H1 (cell line): ENCODE data around the gene CACNA1A. TPM values are rescaled to one million over a fixed set of nuclear protein-coding genes. Genes with fewer than 3 reads are reported as not detected.

Experiments
- CTCF ChIA-PET: fragments of 300-600 bp; sonication (Branson Sonifier 250); formaldehyde crosslinking; loops from one replicate; lab custom pipeline; 2021; ENCODE audit not compliant: partially characterized antibody; lab: Charles Lee
- POLR2A ChIA-PET: fragments of 300-600 bp; sonication (Branson Sonifier 250); formaldehyde crosslinking; loops from one replicate; lab custom pipeline; 2021; ENCODE audit warnings: inconsistent platforms; ENCODE audit not compliant: partially characterized antibody; lab: Charles Lee
- DNase-seq, 2 experiments: peaks; one replicate each; pipeline versions ENCODE4 v3.0.0 to v3.0.0-alpha.2; 2010 to 2022; ENCODE audit warnings: low spot score in 2 of 2, low read depth in 1 of 2, mixed read lengths in 1 of 2
- FAIRE-seq: peaks from 2 replicates; lab custom pipeline; 2011; peaks lifted over from hg19 to GRCh38; lab: Jason Lieb, UNC
- H2AFZ ChIP-seq: 2 replicates; pipeline ENCODE4 v1.8.1; 2012; ENCODE audit warnings: low read length, inconsistent platforms
- H2AK5ac ChIP-seq: 2 replicates; pipeline ENCODE4 v1.6.1; 2013; ENCODE audit warnings: low read depth, low read length
- H2BK120ac ChIP-seq: replicated peaks from 2 replicates; pipeline ENCODE3; 2013; ENCODE audit warnings: low read depth, low read length, inconsistent platforms
- H2BK12ac ChIP-seq: 2 replicates; pipeline ENCODE4 v1.6.1; 2013; ENCODE audit warnings: low read depth, low read length
- H2BK15ac ChIP-seq: 2 replicates; pipeline ENCODE4 v1.6.1; 2013; ENCODE audit warnings: low read length
- H2BK20ac ChIP-seq: 2 replicates; pipeline ENCODE4 v1.6.1; 2013; ENCODE audit warnings: low read length
- H2BK5ac ChIP-seq: 2 replicates; pipeline ENCODE4 v1.6.1; 2013; ENCODE audit warnings: low read depth, low read length
- H3K14ac ChIP-seq: 2 replicates; pipeline ENCODE4 v1.6.1; 2013; ENCODE audit warnings: inconsistent platforms; ENCODE audit not compliant: insufficient read length
- H3K18ac ChIP-seq: 2 replicates; pipeline ENCODE4 v1.6.1; 2013; ENCODE audit warnings: low read length; ENCODE audit errors: extremely low read depth
- H3K23ac ChIP-seq: 2 replicates; pipeline ENCODE4 v1.6.1; 2013; ENCODE audit warnings: inconsistent platforms; ENCODE audit not compliant: insufficient read length
- H3K23me2 ChIP-seq: 2 replicates; pipeline ENCODE4 v1.6.1; 2013; ENCODE audit warnings: low read depth, low read length
- H3K27ac ChIP-seq: 2 replicates; pipeline ENCODE4 v1.6.1; 2011; ENCODE audit warnings: low read depth, low read length, inconsistent platforms
- H3K27me3 ChIP-seq, 4 experiments: replicated peaks in 1 of 4; 1 replicate in 1 of 4; 2 replicates in 3 of 4; pipeline versions ENCODE4 v1.6.1 to v1.8.1; 2011 to 2013; ENCODE audit warnings: low read length in 3 of 4, mild to moderate bottlenecking in 3 of 4, inconsistent platforms in 2 of 4, mixed read lengths in 2 of 4, moderate library complexity in 1 of 4; ENCODE audit not compliant: control insufficient read depth in 3 of 4, insufficient read depth in 3 of 4; ENCODE audit errors: extremely low read depth in 1 of 4
- H3K36me3 ChIP-seq, 4 experiments: 2 replicates each; pipeline versions ENCODE4 v1.6.1 to v1.8.1; 2011 to 2013; ENCODE audit warnings: mild to moderate bottlenecking in 4 of 4, low read length in 3 of 4, moderate library complexity in 2 of 4, control low read depth in 1 of 4, inconsistent platforms in 1 of 4; ENCODE audit not compliant: insufficient read depth in 4 of 4, control insufficient read depth in 2 of 4
- H3K4ac ChIP-seq: replicated peaks from 2 replicates; pipeline ENCODE3; 2013; ENCODE audit warnings: low read length, low read depth, mixed read lengths, inconsistent platforms; ENCODE audit not compliant: insufficient read length
- H3K4me1 ChIP-seq, 4 experiments: replicated peaks in 1 of 4; 1 replicate in 1 of 4; 2 replicates in 3 of 4; pipeline versions ENCODE4 v1.6.1 to v1.8.1; 2011 to 2013; ENCODE audit warnings: low read length in 3 of 4, inconsistent platforms in 2 of 4, mixed read lengths in 1 of 4; ENCODE audit not compliant: insufficient read depth in 4 of 4, control insufficient read depth in 3 of 4
- H3K4me2 ChIP-seq, 2 experiments: 2 replicates each; pipeline versions ENCODE4 v1.6.1 to v1.8.1; 2011 to 2013; ENCODE audit warnings: low read depth in 2 of 2, low read length in 2 of 2, control low read depth in 1 of 2, inconsistent platforms in 1 of 2, mild to moderate bottlenecking in 1 of 2; ENCODE audit not compliant: insufficient read depth in 1 of 2
- H3K4me3 ChIP-seq, 4 experiments: fragments of 200-600, 300-600 bp in 1 of 4; sonication (generic), shearing (Covaris generic), sonication (Bioruptor Twin) in 1 of 4; 2 replicates each; pipeline versions ENCODE4 v1.5.1 to v1.8.1; 2011 to 2016; ENCODE audit warnings: low read length in 4 of 4, low read depth in 3 of 4, control low read depth in 2 of 4, inconsistent platforms in 2 of 4, mild to moderate bottlenecking in 2 of 4, mixed read lengths in 1 of 4, moderate library complexity in 1 of 4; ENCODE audit not compliant: insufficient read depth in 2 of 4; ENCODE audit errors: extremely low read depth in 1 of 4
- H3K56ac ChIP-seq: replicated peaks from 2 replicates; pipeline ENCODE3; 2013; ENCODE audit warnings: low read depth, mild to moderate bottlenecking, mixed read lengths, low read length, inconsistent platforms; ENCODE audit not compliant: insufficient read length
- H3K79me1 ChIP-seq: 2 replicates; pipeline ENCODE4 v1.6.1; 2013; ENCODE audit warnings: low read depth, low read length, control low read depth
- H3K79me2 ChIP-seq, 2 experiments: 2 replicates each; pipeline versions ENCODE4 v1.6.1 to v1.8.1; 2012 to 2013; ENCODE audit warnings: low read length in 2 of 2, mild to moderate bottlenecking in 2 of 2, inconsistent platforms in 1 of 2; ENCODE audit not compliant: insufficient read depth in 2 of 2, control insufficient read depth in 1 of 2
- H3K9ac ChIP-seq, 4 experiments: replicated peaks in 1 of 4; 1 replicate in 1 of 4; 2 replicates in 3 of 4; pipeline versions ENCODE4 v1.6.1 to v1.8.1; 2011 to 2013; ENCODE audit warnings: low read depth in 3 of 4, low read length in 3 of 4, control low read depth in 2 of 4, mild to moderate bottlenecking in 2 of 4, moderate library complexity in 2 of 4, inconsistent platforms in 1 of 4; ENCODE audit errors: extremely low read depth in 1 of 4
- H3K9me3 ChIP-seq, 2 experiments: 2 replicates each; pipeline versions ENCODE4 v1.6.1 to v1.8.1; 2012 to 2013; ENCODE audit warnings: mild to moderate bottlenecking in 2 of 2, moderate library complexity in 2 of 2, control low read depth in 1 of 2, inconsistent platforms in 1 of 2, low read depth in 1 of 2, low read length in 1 of 2, mixed read lengths in 1 of 2; ENCODE audit not compliant: insufficient read depth in 2 of 2
- H4K20me1 ChIP-seq, 2 experiments: replicated peaks in 1 of 2; 2 replicates each; pipeline versions ENCODE3 to v1.8.1; 2011 to 2013; ENCODE audit warnings: inconsistent platforms in 2 of 2, low read length in 2 of 2, mild to moderate bottlenecking in 1 of 2; ENCODE audit not compliant: insufficient read depth in 2 of 2, control insufficient read depth in 1 of 2
- H4K5ac ChIP-seq: 2 replicates; pipeline ENCODE4 v1.6.1; 2013; ENCODE audit warnings: low read length, low read depth, mixed read lengths, inconsistent platforms; ENCODE audit not compliant: insufficient read length
- H4K8ac ChIP-seq: 2 replicates; pipeline ENCODE4 v1.8.0; 2013; ENCODE audit warnings: mild to moderate bottlenecking, moderate library complexity, low read length, inconsistent platforms; ENCODE audit not compliant: insufficient read depth; ENCODE audit errors: extremely low read depth
- H4K91ac ChIP-seq: replicated peaks from 2 replicates; pipeline ENCODE3; 2013; ENCODE audit warnings: low read length, mixed read lengths, inconsistent platforms; ENCODE audit not compliant: insufficient read length
- E2F6 ChIP-seq: IDR thresholded peaks from 2 replicates; pipeline ENCODE4 v1.6.1; 2012; ENCODE audit warnings: inconsistent platforms
- HDAC2 ChIP-seq, 2 experiments: fragments of 300-600 bp in 1 of 2; sonication (generic) in 1 of 2; IDR thresholded peaks; 2 replicates each; pipeline ENCODE4 v1.6.1; 2011 to 2012; ENCODE audit warnings: low read depth in 2 of 2, low read length in 2 of 2, mild to moderate bottlenecking in 2 of 2, moderate library complexity in 2 of 2, borderline replicate concordance in 1 of 2, inconsistent platforms in 1 of 2
- HDAC6 ChIP-seq: IDR thresholded peaks from one replicate; pipeline ENCODE4 v1.7.1; 2012; ENCODE audit warnings: low read depth, mild to moderate bottlenecking, inconsistent platforms, low read length, moderate library complexity
- JUN ChIP-seq: IDR thresholded peaks from 2 replicates; pipeline ENCODE4 v1.6.1; 2011; ENCODE audit warnings: low read depth, mild to moderate bottlenecking, improper control_type of control experiment, low read length
- KDM1A ChIP-seq: fragments of 200-600, 300-600 bp; sonication (generic); IDR thresholded peaks from 2 replicates; pipeline ENCODE4 v1.7.1; 2016; ENCODE audit warnings: mild to moderate bottlenecking, low read length, borderline replicate concordance
- POLR2A ChIP-seq, 2 experiments: IDR thresholded peaks; 1 replicate in 1 of 2; 2 replicates in 1 of 2; pipeline ENCODE4 v1.6.1; 2011; ENCODE audit warnings: low read depth in 2 of 2, low read length in 2 of 2, mild to moderate bottlenecking in 2 of 2; ENCODE audit errors: control extremely low read depth in 1 of 2
- RFX5 ChIP-seq: IDR thresholded peaks from 2 replicates; pipeline ENCODE4 v1.6.1; 2011; ENCODE audit warnings: low read depth, low read length, improper control_type of control experiment, borderline replicate concordance
- SAP30 ChIP-seq: fragments of 300-600 bp; sonication (generic); IDR thresholded peaks from 2 replicates; pipeline ENCODE4 v1.7.1; 2012; ENCODE audit warnings: low read length, moderate library complexity, mild to moderate bottlenecking, inconsistent platforms; ENCODE audit not compliant: insufficient read depth, insufficient replicate concordance
- SIX5 ChIP-seq: IDR thresholded peaks from 2 replicates; pipeline ENCODE4 v1.6.1; 2011; ENCODE audit warnings: mild to moderate bottlenecking, low read depth, low read length
- SP1 ChIP-seq: IDR thresholded peaks from 2 replicates; pipeline ENCODE4 v1.6.1; 2011; ENCODE audit warnings: low read depth, low read length
- TBP ChIP-seq: IDR thresholded peaks from 2 replicates; pipeline ENCODE4 v1.6.1; 2011; ENCODE audit warnings: low read depth, low read length, improper control_type of control experiment
- ZNF274 ChIP-seq: IDR thresholded peaks from 2 replicates; pipeline ENCODE4 v1.7.0; 2012; ENCODE audit warnings: low read length, borderline replicate concordance; ENCODE audit errors: extremely low read depth
- WGBS, 2 experiments: shearing (Covaris generic) in 1 of 2; methylation state at CpG; one replicate each; pipeline versions ENCODE4 v1.1.6 to v1.1.7; 2013 to 2015; ENCODE audit warnings: low lambda C conversion rate in 2 of 2, mixed read lengths in 2 of 2, inconsistent platforms in 1 of 2, low coverage in 1 of 2, missing lambda C conversion rate in 1 of 2; ENCODE audit not compliant: insufficient replicate concordance in 2 of 2, insufficient coverage in 1 of 2, insufficient read length in 1 of 2; ENCODE audit errors: extremely low coverage in 1 of 2, missing lambda C conversion rate in 1 of 2; 5-methylcytosine and 5-hydroxymethylcytosine counted together
- polyA plus RNA-seq, 7 experiments: library from polyadenylated mRNA; depleted of rRNA in 3 of 7; stranded (reverse) in 5 of 7; unstranded in 2 of 7; fragments of >200 nt in 5 of 7; fragments of 200-250 nt in 2 of 7; gene quantifications; 1 replicate in 5 of 7; 2 replicates in 1 of 7; 4 replicates in 1 of 7; pipeline versions ENCODE4 v1.2.1 to v1.2.3, GENCODE V29; 2011 to 2013; ENCODE audit warnings: missing spikeins in 2 of 7, mixed read lengths in 2 of 7
- total RNA-seq: library from RNA; stranded (reverse); fragmentation: NEBNext Ultra II Directional; extraction: Animal tissue kit (Norgen Biotek cat#: 25700); gene quantifications from 2 replicates; pipeline ENCODE4 v1.2.1, GENCODE V29; 2021

Gene CACNA1A
- total and polyA plus RNA-seq, 2 of the 8 experiments (the other 6 are each of a cell fraction or from before 2014, with no cell fraction given) = 10.7 to 25.3 TPM

- H3K56ac ChIP-seq = no peak overlapping the region
- H3K14ac ChIP-seq = no peak overlapping the region
- H3K9me3 ChIP-seq = peaks cover 8% of the 10 kb centered on the region in 2 experiments
- 89% methylated on average over 11 of the region's 11 CpGs; no CpG with 5 or more reads in 1 of the 2 experiments for WGBS, 2 experiments
- no peak overlapping the region for H3K27ac ChIP-seq
- H3K9ac ChIP-seq = no peak overlapping the region
- no peak overlapping the region for H2BK5ac ChIP-seq
- no peaks in the 10 kb centered on the region; the same call in 1 of the 2 replicates for H3K79me1 ChIP-seq
- peaks cover 0 to 3% (median 0%) of the 10 kb centered on the region in 4 experiments; a peak in 2 of 8 replicates for H3K36me3 ChIP-seq
- no peak overlapping the region for H2BK15ac ChIP-seq
- no peak overlapping the region for H2AK5ac ChIP-seq
- no peak overlapping the region for H2BK120ac ChIP-seq
- H4K20me1 ChIP-seq = peaks cover 0 to 3% of the 10 kb centered on the region in 2 experiments
- no peak overlapping the region for H3K4me3 ChIP-seq
- no peak overlapping the region for H3K23ac ChIP-seq
- DNase-seq = no peak
- ChIA-PET POLR2A (no interaction called here), CTCF (interaction anchor here (0.6 to 5.8 kb wide), 14 partner anchors 10 to 258 kb away, joined by 3 to 49 read pairs (median 4); no protein-coding TSS in a partner anchor)
- peaks cover 2% of the 10 kb centered on the region; the same call in 1 of the 2 replicates for H3K23me2 ChIP-seq
- H3K4ac ChIP-seq = no peak overlapping the region
- no peak overlapping the region for H3K4me2 ChIP-seq
- H2BK20ac ChIP-seq = no peak overlapping the region
- no peaks in the 10 kb centered on the region for H3K27me3 ChIP-seq
- H3K79me2 ChIP-seq = no peaks in the 10 kb centered on the region
- no peak overlapping the region for H4K5ac ChIP-seq
- H2AFZ ChIP-seq = no peak overlapping the region
- no peaks in the 10 kb centered on the region for H3K4me1 ChIP-seq
- FAIRE-seq = no peak
- no peak overlapping the region for H4K91ac ChIP-seq
- H3K18ac ChIP-seq = no peak overlapping the region
- H2BK12ac ChIP-seq = no peak overlapping the region
- H4K8ac ChIP-seq = no peak overlapping the region
- TF ChIP-seq SP1 (no peak), TBP (no peak), JUN (no peak), E2F6 (no peak), KDM1A (no peak), SAP30 (no peak), RFX5 (no peak), POLR2A (IDR thresholded peaks at IDR 0.05; ENCODE audit: control extremely low read depth in 1 of 2, low read depth in 2 of 2, low read length in 2 of 2) (no peak), SIX5 (no peak), HDAC6 (no peak), ZNF274 (no peak), HDAC2 (IDR thresholded peaks at IDR 0.05; ENCODE audit: borderline replicate concordance in 1 of 2, low read depth in 2 of 2, low read length in 2 of 2) (no peak)
Measured at GRCh38 chr19:13427273-13428051, 78.8 kb downstream of the CACNA1A start.
